C4-2B (cell line): ENCODE measurements around the gene COQ8A.

Experiments
- CTCF ChIP-seq: fragments of 450-650 bp; conservative IDR thresholded peaks from 2 replicates; pipeline ENCODE4 v1.5.1; 2017; ENCODE audit warnings: mild to moderate bottlenecking
- ZFX ChIP-seq: fragments of 450-650 bp; IDR thresholded peaks from 2 replicates; pipeline ENCODE4 v1.6.1; 2017

- TF ChIP-seq CTCF = no peak
- no peak for TF ChIP-seq ZFX
Measured at GRCh38 chr1:226943927-226944326, 3.8 kb downstream of the COQ8A start.
